ENCODE data around the gene DYRK1B. TPM values are rescaled to one million over a fixed set of nuclear protein-coding genes. Genes with fewer than 3 reads are reported as not detected.

Gene DYRK1B
- total and polyA plus RNA-seq, 2 donors from 2014 or later: 18.9 to 28.9 TPM

DNA sequence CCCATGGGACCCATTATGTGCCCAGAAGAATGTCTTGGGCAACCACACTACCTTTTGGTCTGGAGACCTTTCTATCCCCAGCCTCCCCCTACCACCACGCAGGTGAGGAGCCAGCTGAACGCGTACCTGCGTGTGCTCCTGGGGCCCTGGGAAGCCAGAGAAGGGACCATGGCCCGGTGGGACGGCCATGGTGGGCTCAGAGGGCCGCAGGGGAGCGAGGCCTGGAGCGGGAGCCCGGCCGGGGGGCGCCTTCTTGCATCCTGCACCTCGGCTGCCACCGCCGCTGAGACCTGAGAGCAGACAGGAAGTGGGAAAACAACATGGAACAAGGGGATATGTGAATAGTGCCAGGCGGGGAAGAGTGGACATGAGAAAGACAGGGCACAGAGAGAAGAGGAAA is 2.3 kb downstream of the DYRK1B start:
- intact Hi-C loops (cut with DNase I): no loop called here
- Histone ChIP-seq H3K9ac (ENCODE audit: low read length in 3 of 3) (no peak overlapping the region), H3K27me3 (ENCODE audit: control insufficient read depth, insufficient read depth, low read length) (no peaks in the 10 kb centered on the region), H3K27ac (ENCODE audit: low read depth in 2 of 2, low read length in 2 of 2) (no peak overlapping the region), H3K36me3 (ENCODE audit: control insufficient read depth in 2 of 3, insufficient read depth in 3 of 3, low read length in 3 of 3) (peaks cover 12 to 51% (median 20%) of the 10 kb centered on the region in 3 donors), H3K4me3 (ENCODE audit: low read length in 3 of 3) (peak overlapping the region in 1 of 3 donors; percentile 94), H3K4me1 (ENCODE audit: control insufficient read depth in 2 of 3, insufficient read depth in 2 of 3, low read depth in 1 of 3, low read length in 3 of 3) (peaks cover 0 to 13% (median 7%) of the 10 kb centered on the region in 3 donors), H3K9me3 (ENCODE audit: control insufficient read depth in 2 of 3, insufficient read depth in 1 of 3, low read length in 3 of 3) (no peaks in the 10 kb centered on the region)
- DNase-seq: peak in 2 of 5 donors; percentile 35 to 64
- TF ChIP-seq CTCF (IDR thresholded peaks at IDR 0.05; ENCODE audit: borderline replicate concordance, extremely low read depth, insufficient read depth): no peak
- FAIRE-seq: no peak

DNA sequence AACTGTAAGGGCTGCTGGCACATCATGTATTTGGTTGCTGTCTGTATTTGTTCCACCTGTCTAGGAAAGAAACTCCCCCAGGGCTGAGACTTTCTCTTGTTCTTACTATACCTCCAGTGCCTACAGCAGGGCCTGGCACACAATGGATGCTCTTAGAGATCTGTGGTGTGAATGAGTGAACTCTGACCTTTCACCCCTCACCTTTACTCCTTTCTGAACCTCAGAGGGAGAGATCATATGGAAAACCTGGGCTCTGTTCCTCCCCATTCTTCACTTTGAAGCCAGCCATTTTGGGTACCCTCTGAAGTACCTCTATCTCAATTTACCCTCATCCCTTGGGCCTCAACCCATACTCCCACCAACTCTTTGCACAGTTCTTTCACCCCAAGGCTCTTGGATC is 3.1 kb downstream of the DYRK1B start:
- Histone ChIP-seq H3K27me3 (ENCODE audit: control insufficient read depth, insufficient read depth, low read length) (no peaks in the 10 kb centered on the region), H3K9me3 (ENCODE audit: control insufficient read depth in 2 of 3, insufficient read depth in 1 of 3, low read length in 3 of 3) (no peaks in the 10 kb centered on the region), H3K4me3 (ENCODE audit: low read length in 3 of 3) (no peak overlapping the region), H3K27ac (ENCODE audit: low read depth in 2 of 2, low read length in 2 of 2) (no peak overlapping the region), H3K4me1 (ENCODE audit: control insufficient read depth in 2 of 3, insufficient read depth in 2 of 3, low read depth in 1 of 3, low read length in 3 of 3) (peaks cover 0 to 13% (median 7%) of the 10 kb centered on the region in 3 donors), H3K36me3 (ENCODE audit: control insufficient read depth in 2 of 3, insufficient read depth in 3 of 3, low read length in 3 of 3) (peaks cover 12 to 52% (median 23%) of the 10 kb centered on the region in 3 donors), H3K9ac (ENCODE audit: low read length in 3 of 3) (no peak overlapping the region)
- DNase-seq: no peak
- TF ChIP-seq CTCF (IDR thresholded peaks at IDR 0.05; ENCODE audit: borderline replicate concordance, extremely low read depth, insufficient read depth): no peak
- no peak for FAIRE-seq
- intact Hi-C loops (cut with DNase I): no loop called here

GRCh38 chr19:39830406-39830805 is 3.6 kb downstream of the DYRK1B start:
- H3K9me3 ChIP-seq (ENCODE audit: control insufficient read depth in 2 of 3, insufficient read depth in 1 of 3, low read length in 3 of 3): no peaks in the 10 kb centered on the region
- peaks cover 0 to 13% (median 7%) of the 10 kb centered on the region in 3 donors for H3K4me1 ChIP-seq (ENCODE audit: control insufficient read depth in 2 of 3, insufficient read depth in 2 of 3, low read depth in 1 of 3, low read length in 3 of 3)
- no peaks in the 10 kb centered on the region for H3K27me3 ChIP-seq (ENCODE audit: control insufficient read depth, insufficient read depth, low read length)
- intact Hi-C loops (cut with DNase I): no loop called here
- H3K36me3 ChIP-seq (ENCODE audit: control insufficient read depth in 2 of 3, insufficient read depth in 3 of 3, low read length in 3 of 3): peaks cover 12 to 52% (median 23%) of the 10 kb centered on the region in 3 donors
- H3K4me3 ChIP-seq (ENCODE audit: low read length in 3 of 3): no peak overlapping the region
- DNase-seq (peak in 2 of 5 donors; percentile 37 to 66), FAIRE-seq (no peak)
- no peak for TF ChIP-seq CTCF (IDR thresholded peaks at IDR 0.05; ENCODE audit: borderline replicate concordance, extremely low read depth, insufficient read depth)
- no peak overlapping the region for H3K9ac ChIP-seq (ENCODE audit: low read length in 3 of 3)
- H3K27ac ChIP-seq (ENCODE audit: low read depth in 2 of 2, low read length in 2 of 2): no peak overlapping the region
